ENCODE measurements around the gene GJA5. TPM values are rescaled to one million over a fixed set of nuclear protein-coding genes. Genes with fewer than 3 reads are reported as not detected.

Gene GJA5
- total and polyA plus RNA-seq, 2 donors (not counting 3 experiments of a cell fraction or from before 2014, with no cell fraction given): 0.55 to 5.9 TPM

- Histone ChIP-seq H3K4me2 (ENCODE audit: insufficient read depth, low read length) (no peak overlapping the region), H3K27ac (ENCODE audit: insufficient read depth, low read depth, low read length) (no peak overlapping the region), H3K27me3 (ENCODE audit: control insufficient read depth in 2 of 2, insufficient read depth in 2 of 2, low read length in 2 of 2) (no peaks in the 10 kb centered on the region), H3K9me1 (replicated peaks; ENCODE audit: control insufficient read depth, extremely low read depth, insufficient read depth, low read length) (no peaks in the 10 kb centered on the region), H3K79me2 (ENCODE audit: control insufficient read depth, insufficient read depth, low read length) (no peaks in the 10 kb centered on the region), H3K4me3 (replicated peaks in 1 of 3; ENCODE audit: insufficient read depth in 1 of 3, low read depth in 1 of 3, low read length in 3 of 3) (no peak overlapping the region), H4K20me1 (replicated peaks; ENCODE audit: control insufficient read depth, extremely low read depth, insufficient read depth, low read length) (no peaks in the 10 kb centered on the region), H3K36me3 (ENCODE audit: control insufficient read depth in 2 of 2, extremely low read depth in 1 of 2, insufficient read depth in 2 of 2, low read length in 2 of 2) (no peaks in the 10 kb centered on the region), H3K9me3 (replicated peaks; ENCODE audit: control insufficient read depth, insufficient read depth, low read length) (no peaks in the 10 kb centered on the region), H2AFZ (ENCODE audit: low read depth, low read length) (no peak overlapping the region), H3K4me1 (ENCODE audit: control insufficient read depth, extremely low read depth, insufficient read depth, low read length) (no peaks in the 10 kb centered on the region), H3K9ac (replicated peaks; ENCODE audit: extremely low read depth, insufficient read depth, low read length) (no peak overlapping the region)
- dilution Hi-C loops (cut with MboI; ENCODE audit: extremely low pct_ligation_motif_present, low sequenced_read_pairs) (no loop called here), intact Hi-C loops (cut with micrococcal nuclease) (no loop called here)
- TF ChIP-seq GATA2 (IDR thresholded peaks at IDR 0.05; ENCODE audit: insufficient read depth, insufficient read length, low read depth, low read length) (no peak), MYC (IDR thresholded peaks at IDR 0.05; ENCODE audit: low read depth, low read length) (no peak), CTCF (IDR thresholded peaks at IDR 0.05; ENCODE audit: extremely low read depth in 1 of 2, insufficient read depth in 1 of 2, low read depth in 1 of 2, low read length in 2 of 2) (no peak), JUN (IDR thresholded peaks at IDR 0.05; ENCODE audit: borderline replicate concordance, insufficient read depth, insufficient read length, low read depth) (no peak), FOS (IDR thresholded peaks at IDR 0.05; ENCODE audit: borderline replicate concordance, insufficient read depth, low read length) (no peak), MAX (IDR thresholded peaks at IDR 0.05; ENCODE audit: insufficient read depth, insufficient read length) (no peak), POLR2A (IDR thresholded peaks at IDR 0.05; ENCODE audit: low read depth, low read length) (no peak), POLR2AphosphoS5 (IDR thresholded peaks at IDR 0.05; ENCODE audit: insufficient read depth, low read depth, low read length) (no peak), EZH2 (IDR thresholded peaks at IDR 0.05; ENCODE audit: borderline replicate concordance, low read depth, low read length, severe bottlenecking) (no peak)
- BruUV-seq (replicated peaks): no TSS peak
- ChIA-PET POLR2A (no interaction called here), CTCF (no interaction called here)
- FAIRE-seq (no peak), DNase-seq (ENCODE audit: low read depth, low spot score) (no peak)
These were observed 9.1 kb downstream of the GJA5 start for GRCh38 chr1:147751346-147751745.
